Nephron (organoid): ENCODE data around the gene C19orf12.
A peak's percentile ranks its signal among the peaks of the same experiment; 100 is the strongest.

ENCODE experiments used
- H3K27ac Mint-ChIP-seq, 3 experiments: 2 replicates each; pipeline ENCODE4 v1.8.0; 2020; ENCODE audit warnings: mixed read lengths in 3 of 3, mild to moderate bottlenecking in 2 of 3, moderate library complexity in 1 of 3
- H3K27me3 Mint-ChIP-seq: 2 replicates; pipeline ENCODE4 v1.8.0; 2021; ENCODE audit warnings: low read depth, mild to moderate bottlenecking, moderate library complexity, mixed read lengths
- H3K36me3 Mint-ChIP-seq: 2 replicates; pipeline ENCODE4 v1.8.0; 2020; ENCODE audit warnings: low read depth, mixed read lengths
- H3K4me1 Mint-ChIP-seq: 2 replicates; pipeline ENCODE4 v1.8.0; 2020; ENCODE audit warnings: mixed read lengths
- H3K4me3 Mint-ChIP-seq, 3 experiments: 2 replicates each; pipeline ENCODE4 v1.8.0; 2020; ENCODE audit warnings: mild to moderate bottlenecking in 3 of 3, mixed read lengths in 3 of 3, moderate library complexity in 2 of 3
- H3K9me3 Mint-ChIP-seq: 2 replicates; pipeline ENCODE4 v1.8.0; 2020; ENCODE audit warnings: mixed read lengths
- TF ChIP-seq, protein P1 (sequence below), 3 experiments: fragments of 200-600 bp; sonication (generic); IDR thresholded peaks; one replicate each; pipeline ENCODE4 v1.5.0; 2021; ENCODE audit warnings: antibody characterized with exemption in 3 of 3; ENCODE audit not compliant: unreplicated experiment in 3 of 3

Gene C19orf12

GRCh38 chr19:29724102-29724641, 9.1 kb upstream of the C19orf12 start:
- H3K27ac Mint-ChIP-seq, result peak overlapping the region in 2 of 3 experiments; percentile 61 to 88
- H3K36me3 Mint-ChIP-seq, result no peaks in the 10 kb centered on the region
- H3K9me3 Mint-ChIP-seq, result no peaks in the 10 kb centered on the region
- H3K27me3 Mint-ChIP-seq, result peaks cover 18% of the 10 kb centered on the region
- TF ChIP-seq, protein P1, sequence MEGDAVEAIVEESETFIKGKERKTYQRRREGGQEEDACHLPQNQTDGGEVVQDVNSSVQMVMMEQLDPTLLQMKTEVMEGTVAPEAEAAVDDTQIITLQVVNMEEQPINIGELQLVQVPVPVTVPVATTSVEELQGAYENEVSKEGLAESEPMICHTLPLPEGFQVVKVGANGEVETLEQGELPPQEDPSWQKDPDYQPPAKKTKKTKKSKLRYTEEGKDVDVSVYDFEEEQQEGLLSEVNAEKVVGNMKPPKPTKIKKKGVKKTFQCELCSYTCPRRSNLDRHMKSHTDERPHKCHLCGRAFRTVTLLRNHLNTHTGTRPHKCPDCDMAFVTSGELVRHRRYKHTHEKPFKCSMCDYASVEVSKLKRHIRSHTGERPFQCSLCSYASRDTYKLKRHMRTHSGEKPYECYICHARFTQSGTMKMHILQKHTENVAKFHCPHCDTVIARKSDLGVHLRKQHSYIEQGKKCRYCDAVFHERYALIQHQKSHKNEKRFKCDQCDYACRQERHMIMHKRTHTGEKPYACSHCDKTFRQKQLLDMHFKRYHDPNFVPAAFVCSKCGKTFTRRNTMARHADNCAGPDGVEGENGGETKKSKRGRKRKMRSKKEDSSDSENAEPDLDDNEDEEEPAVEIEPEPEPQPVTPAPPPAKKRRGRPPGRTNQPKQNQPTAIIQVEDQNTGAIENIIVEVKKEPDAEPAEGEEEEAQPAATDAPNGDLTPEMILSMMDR (IDR thresholded peaks at IDR 0.05; ENCODE audit: unreplicated experiment in 3 of 3), result no peak
- H3K4me3 Mint-ChIP-seq, result peak overlapping the region; percentile 77 to 84 (median 83)
- peaks cover 9% of the 10 kb centered on the region for H3K4me1 Mint-ChIP-seq

DNA sequence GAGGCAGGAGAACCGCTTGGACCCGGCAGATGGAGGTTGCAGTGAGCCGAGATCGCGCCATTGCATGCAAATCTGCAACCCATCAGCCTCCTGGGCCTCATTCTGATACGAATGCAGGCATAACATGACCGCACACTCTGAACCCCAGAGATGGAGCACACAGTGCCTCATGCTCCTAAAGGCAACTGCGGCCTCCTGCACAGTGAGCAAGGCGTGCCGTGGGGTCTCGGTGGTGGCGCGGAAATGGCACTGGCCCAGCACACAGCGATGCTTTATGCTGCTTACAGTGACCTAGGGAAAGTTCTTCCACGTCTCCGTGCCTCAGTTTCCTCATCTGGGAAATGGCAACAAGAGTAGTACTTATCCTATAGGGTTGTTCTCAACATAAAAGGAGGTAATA, 2.0 kb upstream of the C19orf12 start:
- Mint-ChIP-seq H3K27me3 (no peaks in the 10 kb centered on the region), H3K4me1 (peaks cover 30% of the 10 kb centered on the region), H3K9me3 (no peaks in the 10 kb centered on the region), H3K27ac (peak overlapping the region in 1 of 3 experiments; percentile 92), H3K4me3 (no peak overlapping the region), H3K36me3 (no peaks in the 10 kb centered on the region)
- TF ChIP-seq, protein P1 (IDR thresholded peaks at IDR 0.05; ENCODE audit: unreplicated experiment in 3 of 3), result no peak

DNA sequence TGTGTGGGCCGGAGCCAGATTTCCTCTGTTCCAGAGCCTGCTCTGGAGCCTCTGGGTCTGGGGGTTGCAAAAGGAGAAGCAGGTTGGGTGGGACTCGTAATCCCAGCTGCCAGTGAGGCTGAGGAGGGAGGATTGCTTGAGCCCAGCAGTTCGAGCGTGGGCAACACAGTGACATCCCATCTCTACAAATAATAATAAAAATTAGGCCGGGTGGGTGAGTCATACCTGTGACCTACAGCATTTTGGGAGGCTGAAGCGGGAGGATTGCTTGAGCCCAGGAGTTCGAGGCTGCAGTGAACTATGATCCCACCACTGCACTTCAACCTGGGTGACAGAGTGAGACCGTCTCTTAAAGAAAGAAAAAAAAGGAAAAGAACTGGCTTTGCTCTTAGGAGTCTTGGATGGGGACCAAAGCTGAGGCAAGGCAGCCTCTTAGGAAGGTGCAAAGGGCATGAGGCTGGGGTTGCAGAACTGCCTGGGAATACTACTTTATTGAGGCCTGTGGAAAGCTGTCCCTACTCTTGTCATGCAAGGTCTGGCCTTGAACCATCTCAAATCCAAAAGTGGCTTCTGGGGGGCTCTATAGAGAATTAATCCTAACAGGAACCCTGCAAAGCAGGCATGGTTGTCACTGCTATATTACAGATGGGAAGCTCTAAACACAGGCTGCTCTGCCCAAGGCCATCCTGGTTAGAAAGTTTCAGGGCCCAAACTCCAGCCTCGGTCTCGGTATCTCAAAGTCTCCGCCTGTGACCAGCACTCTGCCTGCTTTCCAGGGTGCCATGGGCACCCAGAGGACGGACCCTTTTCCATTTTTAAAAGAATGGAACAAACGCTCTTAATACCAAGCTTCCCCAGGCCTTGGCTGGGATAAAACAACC, 880 bp upstream of the C19orf12 start:
- Mint-ChIP-seq H3K27ac (peak overlapping the region; percentile 92 to 97 (median 97)), H3K4me3 (peak overlapping the region; percentile 90 to 91 (median 90)), H3K4me1 (peaks cover 30% of the 10 kb centered on the region), H3K27me3 (no peaks in the 10 kb centered on the region), H3K36me3 (peaks cover 4% of the 10 kb centered on the region), H3K9me3 (no peaks in the 10 kb centered on the region)
- TF ChIP-seq, protein P1 (IDR thresholded peaks at IDR 0.05; ENCODE audit: unreplicated experiment in 3 of 3), result no peak

DNA sequence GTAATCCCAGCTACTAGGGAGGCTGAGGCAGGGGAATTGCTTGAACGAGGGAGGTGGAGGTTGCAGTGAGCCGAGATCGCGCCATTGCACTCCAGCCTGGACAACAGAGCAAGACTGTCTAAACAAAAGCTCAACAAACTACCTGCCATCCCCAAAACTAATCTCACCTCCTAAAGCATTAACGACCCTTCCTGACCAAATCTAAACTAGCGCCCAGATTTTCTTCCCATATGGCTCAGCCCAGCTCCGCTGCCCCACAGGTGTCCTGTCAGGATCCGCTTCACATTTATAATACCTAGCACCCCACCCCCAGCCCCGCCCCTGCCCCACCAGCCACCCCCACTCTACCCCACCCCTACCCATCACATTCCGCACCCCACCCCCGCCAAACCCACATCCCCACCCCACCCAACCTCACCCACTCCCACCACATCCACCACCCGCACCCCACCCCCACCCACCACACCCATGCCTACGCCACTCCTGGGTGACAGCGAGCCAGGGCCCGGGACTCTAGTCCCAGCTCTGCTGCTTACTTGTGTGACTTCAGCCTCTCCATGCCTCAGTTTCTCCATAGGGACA, 599 bp downstream of the C19orf12 start:
- TF ChIP-seq, protein P1 (IDR thresholded peaks at IDR 0.05; ENCODE audit: unreplicated experiment in 3 of 3), result no peak
- peak overlapping the region; percentile 83 to 87 (median 84) for H3K4me3 Mint-ChIP-seq
- H3K27ac Mint-ChIP-seq, result peak overlapping the region; percentile 68 to 75 (median 69)
- peaks cover 12% of the 10 kb centered on the region for H3K36me3 Mint-ChIP-seq
- no peaks in the 10 kb centered on the region for H3K27me3 Mint-ChIP-seq
- no peaks in the 10 kb centered on the region for H3K9me3 Mint-ChIP-seq
- H3K4me1 Mint-ChIP-seq, result peaks cover 30% of the 10 kb centered on the region

GRCh38 chr19:29712744-29713516, 2.1 kb downstream of the C19orf12 start:
- peak overlapping the region; percentile 83 to 87 (median 84) for H3K4me3 Mint-ChIP-seq
- peak overlapping the region; percentile 27 to 68 (median 59) for H3K27ac Mint-ChIP-seq
- H3K36me3 Mint-ChIP-seq, result peaks cover 12% of the 10 kb centered on the region
- peaks cover 36% of the 10 kb centered on the region for H3K4me1 Mint-ChIP-seq
- H3K9me3 Mint-ChIP-seq, result no peaks in the 10 kb centered on the region
- TF ChIP-seq, protein P1 (IDR thresholded peaks at IDR 0.05; ENCODE audit: unreplicated experiment in 3 of 3), result no peak
- no peaks in the 10 kb centered on the region for H3K27me3 Mint-ChIP-seq
